CD4-positive, alpha-beta memory T cell (primary cell): ENCODE data around the gene ST3GAL3. TPM values are rescaled to one million over a fixed set of nuclear protein-coding genes. Genes with fewer than 3 reads are reported as not detected.
A peak's percentile ranks its signal among the peaks of the same experiment; 100 is the strongest.

Experiments used
- CTCF ChIA-PET: fragments of 350-600 bp; sonication (Branson Sonifier 250); formaldehyde crosslinking; loops from one replicate; lab custom pipeline; 2021; ENCODE audit warnings: inconsistent platforms; ENCODE audit not compliant: partially characterized antibody; lab: Charles Lee
- POLR2A ChIA-PET: fragments of 350-600 bp; sonication (Branson Sonifier 250); formaldehyde crosslinking; loops from one replicate; lab custom pipeline; 2021; ENCODE audit not compliant: partially characterized antibody; lab: Charles Lee
- DNase-seq, 5 donors: peaks; one replicate each; pipeline versions ENCODE4 v3.0.0 to v3.0.0-alpha.2; 2020 to 2022; ENCODE audit warnings: mixed read lengths in 1 of 5
- H3K27ac ChIP-seq: one replicate; pipeline ENCODE4 v1.7.0; 2013; ENCODE audit warnings: low read depth, low read length
- H3K27me3 ChIP-seq: 2 replicates; pipeline ENCODE4 v1.7.0; 2013; ENCODE audit warnings: mild to moderate bottlenecking, low read length, moderate library complexity; ENCODE audit not compliant: insufficient read depth
- H3K36me3 ChIP-seq: 2 replicates; pipeline ENCODE4 v1.7.0; 2013; ENCODE audit warnings: mild to moderate bottlenecking, low read length, moderate library complexity; ENCODE audit not compliant: insufficient read depth
- H3K4me1 ChIP-seq: 2 replicates; pipeline ENCODE4 v1.7.0; 2013; ENCODE audit warnings: mild to moderate bottlenecking, low read length, moderate library complexity; ENCODE audit not compliant: insufficient read depth
- H3K4me3 ChIP-seq, 2 donors: one replicate each; pipeline ENCODE4 v1.7.0; 2013; ENCODE audit warnings: low read length in 2 of 2, mild to moderate bottlenecking in 1 of 2
- H3K9me3 ChIP-seq, 2 donors: one replicate each; pipeline ENCODE4 v1.7.0; 2013; ENCODE audit warnings: low read length in 2 of 2, control low read depth in 1 of 2; ENCODE audit not compliant: control insufficient read depth in 1 of 2
- H3K27ac Mint-ChIP-seq, 7 donors: one replicate each; pipeline ENCODE4 v1.8.0; 2020 to 2021; ENCODE audit warnings: mixed read lengths in 7 of 7, mild to moderate bottlenecking in 6 of 7, inconsistent platforms in 3 of 7, moderate library complexity in 3 of 7
- H3K27me3 Mint-ChIP-seq, 2 donors: one replicate each; pipeline ENCODE4 v1.8.0; 2020 to 2021; ENCODE audit warnings: mixed read lengths in 2 of 2
- H3K36me3 Mint-ChIP-seq, 2 donors: one replicate each; pipeline ENCODE4 v1.8.0; 2020 to 2021; ENCODE audit warnings: mixed read lengths in 2 of 2, inconsistent platforms in 1 of 2, mild to moderate bottlenecking in 1 of 2
- H3K4me1 Mint-ChIP-seq, 4 donors: one replicate each; pipeline ENCODE4 v1.8.0; 2020 to 2021; ENCODE audit warnings: mixed read lengths in 4 of 4, mild to moderate bottlenecking in 1 of 4
- H3K4me3 Mint-ChIP-seq, 8 donors: one replicate each; pipeline ENCODE4 v1.8.0; 2020 to 2021; ENCODE audit warnings: mixed read lengths in 8 of 8, mild to moderate bottlenecking in 7 of 8, moderate library complexity in 6 of 8, inconsistent platforms in 3 of 8
- H3K9me3 Mint-ChIP-seq, 8 donors: one replicate each; pipeline ENCODE4 v1.8.0; 2020 to 2021; ENCODE audit warnings: mixed read lengths in 8 of 8, mild to moderate bottlenecking in 5 of 8, inconsistent platforms in 3 of 8, moderate library complexity in 1 of 8
- intact Hi-C: fragments of 100-400 bp; cut with micrococcal nuclease; formaldehyde crosslinking; loops from one replicate; pipeline ENCODE4 v1.15.1; 2023
- polyA plus RNA-seq, 2 donors: library from polyadenylated mRNA; unstranded; fragments of 300-500 nt; fragmentation: Illumina TruSeq; gene quantifications; one replicate each; pipeline ENCODE4 v1.2.3, GENCODE V29; 2021
- total RNA-seq, 2 experiments: library from RNA; stranded (reverse); gene quantifications; one replicate each; pipeline ENCODE4 v1.2.3, GENCODE V29; 2021

ST3GAL3 gene
- total and polyA plus RNA-seq, 4 experiments from 2014 or later: 6.1 to 29.6 (median 16.3) TPM

DNA sequence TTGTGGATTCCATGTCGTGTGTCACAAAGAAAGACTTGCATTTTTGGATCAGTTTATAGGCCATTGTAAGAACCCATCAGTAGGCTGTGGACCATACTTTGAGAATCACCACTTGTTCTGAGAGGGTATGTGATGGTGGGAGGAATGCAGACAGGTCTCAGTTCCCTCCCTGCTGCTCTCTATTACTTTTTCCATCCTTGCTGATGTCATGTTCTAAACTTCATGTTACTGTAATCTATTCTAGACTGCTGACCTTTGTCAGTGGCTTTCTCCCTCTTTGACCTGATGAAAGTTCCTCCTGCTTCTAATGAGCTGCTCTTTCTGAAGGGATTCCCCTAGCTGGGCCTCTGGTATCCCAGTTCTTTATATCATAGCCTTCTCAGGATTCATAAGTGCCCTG lies 46.1 kb downstream of the ST3GAL3 start:
- Mint-ChIP-seq H3K4me3 (no peak overlapping the region), H3K27ac (no peak overlapping the region), H3K27me3 (no peaks in the 10 kb centered on the region), H3K4me1 (no peaks in the 10 kb centered on the region), H3K9me3 (no peaks in the 10 kb centered on the region), H3K36me3 (peaks cover 11 to 12% of the 10 kb centered on the region in 2 donors)
- no peaks in the 10 kb centered on the region for H3K4me1 ChIP-seq
- intact Hi-C loops: no loop called here
- DNase-seq: no peak
- no peaks in the 10 kb centered on the region for H3K36me3 ChIP-seq
- H3K27ac ChIP-seq: no peak overlapping the region
- no peaks in the 10 kb centered on the region for H3K9me3 ChIP-seq
- H3K4me3 ChIP-seq: no peak overlapping the region
- ChIA-PET POLR2A (no interaction called here), CTCF (interaction anchor here (3.4 kb wide), 1 partner anchor 10 kb away, joined by 11 read pairs; no protein-coding TSS in a partner anchor)
- H3K27me3 ChIP-seq: no peaks in the 10 kb centered on the region

DNA sequence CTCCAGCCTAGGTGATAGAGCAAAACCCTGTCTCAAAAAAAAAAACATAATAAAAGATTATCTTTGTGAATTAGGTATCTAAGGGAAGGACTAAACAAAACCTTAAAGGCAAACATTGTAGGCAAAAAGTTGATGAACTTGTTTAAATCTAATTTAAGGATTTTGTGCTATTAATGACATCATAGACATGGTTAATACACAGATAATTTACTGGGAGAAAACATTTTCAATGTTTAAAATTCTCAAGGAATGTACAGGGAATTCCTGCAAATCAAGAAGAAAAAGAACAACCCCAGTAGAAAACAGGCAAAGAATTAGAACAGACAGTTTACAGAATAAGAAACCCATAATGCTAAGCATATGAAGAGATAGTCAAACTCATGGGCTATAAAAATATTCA lies 47.6 kb downstream of the ST3GAL3 start:
- Mint-ChIP-seq H3K4me3 (no peak overlapping the region), H3K27ac (no peak overlapping the region), H3K9me3 (no peaks in the 10 kb centered on the region), H3K4me1 (no peaks in the 10 kb centered on the region), H3K27me3 (no peaks in the 10 kb centered on the region), H3K36me3 (peaks cover 5 to 11% of the 10 kb centered on the region in 2 donors)
- H3K27me3 ChIP-seq: no peaks in the 10 kb centered on the region
- no peaks in the 10 kb centered on the region for H3K9me3 ChIP-seq
- no peaks in the 10 kb centered on the region for H3K4me1 ChIP-seq
- H3K27ac ChIP-seq: no peak overlapping the region
- CTCF ChIA-PET: interaction anchor here (3.4 kb wide), 1 partner anchor 9 kb away, joined by 11 read pairs; no protein-coding TSS in a partner anchor
- POLR2A ChIA-PET: no interaction called here
- no peak overlapping the region for H3K4me3 ChIP-seq
- DNase-seq: no peak
- H3K36me3 ChIP-seq: no peaks in the 10 kb centered on the region
- intact Hi-C loops: no loop called here

DNA sequence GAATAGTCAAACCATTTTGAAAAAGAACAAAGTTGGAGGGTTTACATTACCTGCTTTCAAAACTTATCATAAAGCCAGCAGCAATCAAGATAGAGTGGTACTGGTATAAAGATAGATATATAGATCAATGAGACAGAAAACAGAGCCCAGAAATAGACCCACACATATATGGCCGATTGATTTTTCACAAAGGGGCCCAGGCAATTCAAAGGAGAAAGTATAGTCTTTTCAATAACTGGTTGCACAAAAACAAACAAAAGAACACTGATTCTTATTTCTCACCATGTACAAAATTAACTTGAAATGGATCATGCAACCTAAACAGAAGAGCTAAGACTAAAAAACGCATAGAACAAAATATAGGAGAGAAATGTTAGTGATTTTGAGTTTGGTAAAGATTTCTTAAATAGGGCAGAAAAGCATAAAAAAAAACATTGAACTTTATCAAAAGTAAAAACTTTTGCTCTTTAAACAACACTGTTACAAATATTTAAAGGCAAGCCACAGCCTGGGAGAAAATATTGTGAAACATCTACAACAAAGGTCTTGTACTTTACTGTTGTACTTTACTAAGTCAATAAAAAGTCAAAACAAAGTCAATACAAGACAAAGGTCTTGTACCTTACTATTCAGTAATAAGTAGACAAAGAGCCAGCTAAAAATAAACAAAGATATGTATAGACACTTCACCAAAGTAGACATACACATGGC lies 50.2 kb downstream of the ST3GAL3 start:
- Mint-ChIP-seq H3K4me3 (no peak overlapping the region), H3K9me3 (no peaks in the 10 kb centered on the region), H3K36me3 (peaks cover 2 to 8% of the 10 kb centered on the region in 2 donors), H3K27me3 (no peaks in the 10 kb centered on the region), H3K27ac (no peak overlapping the region), H3K4me1 (peaks cover 0 to 2% (median 0%) of the 10 kb centered on the region in 4 donors)
- no peak for DNase-seq
- Histone ChIP-seq H3K4me1 (no peaks in the 10 kb centered on the region), H3K4me3 (no peak overlapping the region), H3K36me3 (no peaks in the 10 kb centered on the region), H3K27me3 (no peaks in the 10 kb centered on the region), H3K27ac (no peak overlapping the region), H3K9me3 (no peaks in the 10 kb centered on the region)
- POLR2A ChIA-PET: no interaction called here
- CTCF ChIA-PET: no interaction called here
- intact Hi-C loops: no loop called here

DNA sequence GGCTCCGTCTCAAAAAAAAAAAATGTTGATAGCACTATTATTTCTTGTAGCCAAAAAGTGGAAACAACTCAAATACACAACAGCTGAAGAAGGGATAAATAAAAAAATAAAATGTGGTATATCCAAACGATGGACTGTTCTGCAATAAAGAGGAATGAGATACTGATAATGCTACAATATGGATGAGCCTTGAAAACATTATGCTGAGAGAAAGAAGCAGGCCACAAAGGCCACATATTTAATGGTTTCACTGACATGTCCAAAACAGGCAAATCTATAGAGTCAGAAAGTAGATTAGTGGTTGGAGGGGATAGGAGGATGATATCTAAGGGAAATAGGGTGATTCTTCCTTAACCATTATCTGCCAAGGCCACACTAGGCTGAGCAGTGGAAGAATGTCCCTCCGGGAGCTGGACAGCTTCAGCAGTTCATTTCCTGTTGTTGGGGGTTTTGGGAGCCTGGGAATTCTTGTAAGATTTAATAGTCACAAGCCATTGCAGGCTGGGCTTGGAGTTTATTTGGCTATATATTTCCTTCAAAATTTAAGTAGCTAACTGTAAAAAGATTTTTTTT lies 53.5 kb downstream of the ST3GAL3 start:
- H3K36me3 Mint-ChIP-seq: peaks cover 0 to 3% of the 10 kb centered on the region in 2 donors
- H3K4me1 Mint-ChIP-seq: peaks cover 0 to 9% (median 3%) of the 10 kb centered on the region in 4 donors
- intact Hi-C loops: no loop called here
- Histone ChIP-seq H3K27ac (no peak overlapping the region), H3K36me3 (no peaks in the 10 kb centered on the region), H3K9me3 (no peaks in the 10 kb centered on the region), H3K4me3 (no peak overlapping the region), H3K27me3 (no peaks in the 10 kb centered on the region), H3K4me1 (no peaks in the 10 kb centered on the region)
- CTCF ChIA-PET: interaction anchor here (1.0 to 1.6 kb wide), 2 partner anchors 166 to 174 kb away, joined by 3 to 5 read pairs; no protein-coding TSS in a partner anchor
- POLR2A ChIA-PET: no interaction called here
- DNase-seq: no peak
- no peaks in the 10 kb centered on the region for H3K9me3 Mint-ChIP-seq
- H3K4me3 Mint-ChIP-seq: no peak overlapping the region
- no peak overlapping the region for H3K27ac Mint-ChIP-seq
- H3K27me3 Mint-ChIP-seq: no peaks in the 10 kb centered on the region

DNA sequence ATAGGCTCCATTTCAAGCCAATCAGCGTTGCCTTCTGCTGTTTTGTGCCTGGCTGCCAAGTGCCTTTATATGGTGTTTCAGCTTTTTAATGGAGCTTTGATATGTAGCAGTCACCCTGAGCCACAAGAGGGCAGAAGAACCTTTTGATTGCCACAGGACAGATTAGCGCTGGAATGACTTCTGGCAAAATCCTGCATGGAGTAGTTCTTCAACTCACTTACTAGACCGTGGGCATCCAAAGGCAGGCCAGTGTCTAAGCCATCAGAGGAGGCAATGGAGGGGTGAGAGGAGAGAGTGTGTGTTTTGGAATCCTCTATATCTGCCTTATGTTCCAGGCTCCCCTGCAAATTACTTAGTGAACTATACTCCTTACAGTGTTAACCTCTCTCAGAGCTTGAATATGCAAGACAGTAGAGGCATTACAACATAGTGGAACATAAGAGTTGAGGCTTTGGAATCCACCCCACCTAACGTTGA lies 56.2 kb downstream of the ST3GAL3 start:
- intact Hi-C loops: loop anchor here (1.0 kb wide), 2 partner anchors 183 to 234 kb away; partner anchors contain the start of gene IPO13
- Mint-ChIP-seq H3K4me3 (no peak overlapping the region), H3K4me1 (peaks cover 0 to 9% (median 3%) of the 10 kb centered on the region in 4 donors), H3K9me3 (no peaks in the 10 kb centered on the region), H3K27ac (no peak overlapping the region), H3K27me3 (no peaks in the 10 kb centered on the region), H3K36me3 (no peaks in the 10 kb centered on the region)
- CTCF ChIA-PET: interaction anchor here (0.6 to 5.3 kb wide), 26 partner anchors 9 to 288 kb away, joined by 3 to 91 read pairs (median 4); partner anchors contain the start of gene ARTN
- POLR2A ChIA-PET: interaction anchor here (0.5 kb wide), 1 partner anchor 11 kb away, joined by 3 read pairs; no protein-coding TSS in a partner anchor
- no peaks in the 10 kb centered on the region for H3K4me1 ChIP-seq
- H3K4me3 ChIP-seq: no peak overlapping the region
- no peaks in the 10 kb centered on the region for H3K9me3 ChIP-seq
- no peaks in the 10 kb centered on the region for H3K27me3 ChIP-seq
- no peaks in the 10 kb centered on the region for H3K36me3 ChIP-seq
- peak; percentile 31 to 49 (median 40) for DNase-seq
- no peak overlapping the region for H3K27ac ChIP-seq

DNA sequence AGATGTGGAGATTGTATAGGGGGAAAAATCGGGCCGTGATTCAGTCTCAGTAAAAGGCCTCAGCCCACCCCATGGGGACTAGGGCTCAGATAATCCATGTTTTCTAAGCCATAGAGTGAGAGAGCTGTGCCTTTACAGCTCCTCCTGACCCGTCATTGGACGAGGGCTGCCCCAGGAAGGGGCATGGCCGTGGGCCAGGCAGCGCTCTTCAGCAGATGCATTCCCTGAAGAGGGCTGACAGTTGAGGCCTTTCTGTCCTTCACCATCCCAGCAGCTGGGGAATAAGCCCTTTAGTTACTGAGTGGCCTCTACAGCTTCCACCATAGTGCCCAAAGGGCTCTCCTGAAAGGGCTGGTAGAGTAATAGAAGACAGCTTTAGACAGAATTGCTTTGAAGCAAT lies 57.2 kb downstream of the ST3GAL3 start:
- intact Hi-C loops: no loop called here
- ChIA-PET POLR2A (interaction anchor here (0.5 kb wide), 1 partner anchor 104 kb away, joined by 3 read pairs; no protein-coding TSS in a partner anchor), CTCF (interaction anchor here (1.0 to 5.3 kb wide), 11 partner anchors 10 to 283 kb away, joined by 3 to 91 read pairs (median 6); partner anchors contain the start of gene ARTN)
- Histone ChIP-seq H3K27me3 (no peaks in the 10 kb centered on the region), H3K9me3 (no peaks in the 10 kb centered on the region), H3K4me1 (no peaks in the 10 kb centered on the region), H3K27ac (no peak overlapping the region), H3K4me3 (no peak overlapping the region), H3K36me3 (no peaks in the 10 kb centered on the region)
- no peak overlapping the region for H3K27ac Mint-ChIP-seq
- no peak for DNase-seq
- no peaks in the 10 kb centered on the region for H3K36me3 Mint-ChIP-seq
- no peaks in the 10 kb centered on the region for H3K9me3 Mint-ChIP-seq
- no peaks in the 10 kb centered on the region for H3K27me3 Mint-ChIP-seq
- peaks cover 0 to 9% (median 3%) of the 10 kb centered on the region in 4 donors for H3K4me1 Mint-ChIP-seq
- H3K4me3 Mint-ChIP-seq: no peak overlapping the region
